IMR-90 (cell line): ENCODE measurements around the gene ANKRD55. TPM values are rescaled to one million over a fixed set of nuclear protein-coding genes. Genes with fewer than 3 reads are reported as not detected.

Experiments
- ATAC-seq: fragments of 200-7000 bp; cut with Tn5 transposase; 2 replicates; pipeline ENCODE4 v1.9.1; 2020; ENCODE audit warnings: low read depth, mild to moderate bottlenecking, moderate library complexity
- BruUV-seq: library from RNA; stranded (reverse); fragments of 400-500 nt; replicated peaks from 2 replicates; lab custom pipeline; 2021; lab: Mats Ljungman, UMichigan
- CTCF ChIA-PET: fragments of 300-600 bp; formaldehyde crosslinking; extraction: SDS; loops from one replicate; lab custom pipeline; 2021; ENCODE audit warnings: antibody characterized with exemption; lab: Yijun Ruan, JAX
- POLR2A ChIA-PET: fragments of 300-600 bp; sonication (Branson Sonifier 250); formaldehyde crosslinking; loops from one replicate; lab custom pipeline; 2022; ENCODE audit warnings: antibody characterized with exemption; ENCODE audit not compliant: unreplicated experiment; lab: Charles Lee
- DNase-seq: peaks from one replicate; pipeline ENCODE4 v3.0.0; 2013
- H2AFZ ChIP-seq: replicated peaks from 2 replicates; pipeline ENCODE3; 2013; ENCODE audit warnings: low read length, mild to moderate bottlenecking; ENCODE audit not compliant: poor library complexity
- H2AK5ac ChIP-seq: 2 replicates; pipeline ENCODE4 v1.6.1; 2013; ENCODE audit warnings: low read depth, low read length, inconsistent platforms
- H2AK9ac ChIP-seq: replicated peaks from 2 replicates; pipeline ENCODE3; 2013; ENCODE audit warnings: mild to moderate bottlenecking, low read depth, low read length, moderate library complexity; ENCODE audit not compliant: poor library complexity
- H2BK120ac ChIP-seq: 2 replicates; pipeline ENCODE4 v1.6.1; 2013; ENCODE audit warnings: low read depth, low read length, inconsistent platforms
- H2BK15ac ChIP-seq: 3 replicates; pipeline ENCODE4 v1.6.1; 2013; ENCODE audit warnings: low read depth, low read length, inconsistent platforms
- H2BK20ac ChIP-seq: 2 replicates; pipeline ENCODE4 v1.6.1; 2013; ENCODE audit warnings: low read depth, mild to moderate bottlenecking, inconsistent platforms, low read length, moderate library complexity
- H2BK5ac ChIP-seq: 2 replicates; pipeline ENCODE4 v1.6.1; 2013; ENCODE audit warnings: mild to moderate bottlenecking, low read depth, low read length, inconsistent platforms; ENCODE audit not compliant: poor library complexity, severe bottlenecking
- H3K14ac ChIP-seq: replicated peaks from 2 replicates; pipeline ENCODE4 v1.6.1; 2013; ENCODE audit warnings: low read depth, low read length, inconsistent platforms
- H3K18ac ChIP-seq: 2 replicates; pipeline ENCODE4 v1.6.1; 2013; ENCODE audit warnings: low read depth, low read length, control low read depth
- H3K23ac ChIP-seq: 2 replicates; pipeline ENCODE4 v1.6.1; 2013; ENCODE audit warnings: low read depth, low read length, inconsistent platforms
- H3K27ac ChIP-seq: 2 replicates; pipeline ENCODE4 v1.5.1; 2013; ENCODE audit warnings: mild to moderate bottlenecking, control low read depth, low read length; ENCODE audit not compliant: insufficient read depth
- H3K27me3 ChIP-seq: 2 replicates; pipeline ENCODE4 v1.6.1; 2013; ENCODE audit warnings: low read length; ENCODE audit not compliant: control insufficient read depth, insufficient read depth
- H3K36me3 ChIP-seq: 2 replicates; pipeline ENCODE4 v1.6.1; 2013; ENCODE audit warnings: low read length, mixed read lengths; ENCODE audit not compliant: control insufficient read depth, insufficient read depth
- H3K4ac ChIP-seq: 2 replicates; pipeline ENCODE4 v1.6.1; 2013; ENCODE audit warnings: low read depth, low read length, inconsistent platforms
- H3K4me1 ChIP-seq: 2 replicates; pipeline ENCODE4 v1.6.1; 2013; ENCODE audit warnings: low read length, mixed read lengths; ENCODE audit not compliant: control insufficient read depth, insufficient read depth
- H3K4me2 ChIP-seq: 2 replicates; pipeline ENCODE4 v1.6.1; 2013; ENCODE audit warnings: low read depth, mild to moderate bottlenecking, control low read depth, low read length, moderate library complexity
- H3K4me3 ChIP-seq: 2 replicates; pipeline ENCODE4 v1.5.1; 2013; ENCODE audit warnings: low read depth, mild to moderate bottlenecking, control low read depth, low read length, moderate library complexity; ENCODE audit not compliant: insufficient read depth
- H3K56ac ChIP-seq: 2 replicates; pipeline ENCODE4 v1.6.1; 2013; ENCODE audit warnings: low read length, inconsistent platforms; ENCODE audit not compliant: insufficient read depth; ENCODE audit errors: extremely low read depth
- H3K79me1 ChIP-seq, 2 experiments: 2 replicates each; pipeline ENCODE4 v1.6.1; 2013; ENCODE audit warnings: low read length in 2 of 2, inconsistent platforms in 1 of 2, low read depth in 1 of 2
- H3K9ac ChIP-seq: 2 replicates; pipeline ENCODE4 v1.6.1; 2013; ENCODE audit warnings: low read depth, low read length, control low read depth
- H3K9me1 ChIP-seq: 2 replicates; pipeline ENCODE4 v1.6.1; 2013; ENCODE audit warnings: low read length, inconsistent platforms; ENCODE audit not compliant: insufficient read depth
- H3K9me3 ChIP-seq: 2 replicates; pipeline ENCODE4 v1.6.1; 2013; ENCODE audit warnings: low read length; ENCODE audit not compliant: control insufficient read depth, insufficient read depth
- H4K20me1 ChIP-seq: 2 replicates; pipeline ENCODE4 v1.6.1; 2013; ENCODE audit warnings: low read length, inconsistent platforms; ENCODE audit not compliant: insufficient read depth
- H4K5ac ChIP-seq: 2 replicates; pipeline ENCODE4 v1.6.1; 2013; ENCODE audit warnings: mild to moderate bottlenecking, low read depth, low read length, control low read depth
- H4K8ac ChIP-seq, 2 experiments: 2 replicates each; pipeline ENCODE4 v1.6.1; 2013; ENCODE audit warnings: low read depth in 2 of 2, low read length in 2 of 2, control low read depth in 1 of 2, inconsistent platforms in 1 of 2
- H4K91ac ChIP-seq: 2 replicates; pipeline ENCODE4 v1.6.1; 2013; ENCODE audit warnings: low read depth, low read length, inconsistent platforms; ENCODE audit not compliant: insufficient read depth
- BHLHE40 ChIP-seq: fragments of 150-350 bp; IDR thresholded peaks from 2 replicates; pipeline ENCODE4 v1.6.1; 2016; ENCODE audit warnings: mild to moderate bottlenecking, low read depth, low read length
- CEBPB ChIP-seq: IDR thresholded peaks from 2 replicates; pipeline ENCODE4 v1.6.1; 2012; ENCODE audit warnings: low read depth, low read length, improper control_type of control experiment
- CHD1 ChIP-seq: IDR thresholded peaks from 2 replicates; pipeline ENCODE4 v1.6.1; 2012; ENCODE audit warnings: low read depth, low read length, improper control_type of control experiment
- MAFK ChIP-seq: IDR thresholded peaks from 2 replicates; pipeline ENCODE4 v1.6.1; 2012; ENCODE audit warnings: low read depth, low read length, improper control_type of control experiment
- POLR2A ChIP-seq: IDR thresholded peaks from 2 replicates; pipeline ENCODE4 v1.6.1; 2012; ENCODE audit warnings: mild to moderate bottlenecking, low read depth, low read length
- RAD21 ChIP-seq: IDR thresholded peaks from 2 replicates; pipeline ENCODE4 v1.6.1; 2012; ENCODE audit warnings: low read length, improper control_type of control experiment
- RCOR1 ChIP-seq: IDR thresholded peaks from 2 replicates; pipeline ENCODE4 v1.6.1; 2012; ENCODE audit warnings: mild to moderate bottlenecking, low read length, improper control_type of control experiment; ENCODE audit not compliant: insufficient replicate concordance
- SMC3 ChIP-seq: fragments of 150-350 bp; IDR thresholded peaks from 2 replicates; pipeline ENCODE4 v1.6.1; 2016; ENCODE audit warnings: low read depth, mild to moderate bottlenecking, antibody characterized with exemption, low read length, moderate library complexity
- WGBS, 2 experiments: methylation state at CpG; one replicate each; pipeline versions ENCODE4 v1.1.5 to v1.1.7; 2013; ENCODE audit warnings: missing lambda C conversion rate in 2 of 2; ENCODE audit not compliant: insufficient read length in 1 of 2; ENCODE audit errors: extremely low coverage in 2 of 2; 5-methylcytosine and 5-hydroxymethylcytosine counted together
- dilution Hi-C: fragments of 300-500 bp; cut with HindIII; formaldehyde crosslinking; loops from one replicate; pipeline ENCODE4 v1.14.3; 2018; ENCODE audit warnings: low sequenced_read_pairs; ENCODE audit not compliant: unreplicated experiment
- in situ Hi-C: fragments of 300-500 bp; cut with MboI; formaldehyde crosslinking; loops from 3 replicates; pipeline ENCODE4 v1.14.3; 2019; ENCODE audit warnings: low sequenced_read_pairs, inconsistent platforms, mixed read lengths
- intact Hi-C: fragments of 100-400 bp; cut with micrococcal nuclease; formaldehyde crosslinking; loops from 2 replicates; pipeline ENCODE4 v1.10.0; 2022
- polyA plus RNA-seq, 3 experiments: library from polyadenylated mRNA; depleted of rRNA; stranded (reverse); fragments of >200 nt; gene quantifications; 2 replicates each; pipeline ENCODE4 v1.2.3, GENCODE V29; 2012; ENCODE audit warnings: low replicate concordance in 1 of 3
- total RNA-seq: library from RNA; depleted of rRNA; stranded (reverse); fragments of >200 nt; gene quantifications from 2 replicates; pipeline ENCODE4 v1.2.3, GENCODE V29; 2012

Gene ANKRD55
- total and polyA plus RNA-seq, 2 of the 4 experiments (the other 2 are of a cell fraction), result not detected

- DNase-seq (no peak), ATAC-seq (no peak)
- Histone ChIP-seq H2BK15ac (peak overlapping the region; percentile 90; the same call in 2 of the 3 replicates), H3K4me3 (no peak overlapping the region), H3K4ac (peak overlapping the region; percentile 92), H3K79me1 (no peaks in the 10 kb centered on the region), H3K9me3 (no peaks in the 10 kb centered on the region), H3K27me3 (no peaks in the 10 kb centered on the region), H2AK9ac (no peak overlapping the region), H3K9me1 (peaks cover 11% of the 10 kb centered on the region), H3K56ac (no peak overlapping the region), H4K20me1 (no peaks in the 10 kb centered on the region), H4K91ac (peak overlapping the region; percentile 81), H2BK120ac (peak overlapping the region; percentile 92), H2BK5ac (no peak overlapping the region), H4K5ac (0 out of 2 replicates have a peak overlapping the region, but pooled peaks have one; percentile 28), H3K9ac (no peak overlapping the region), H2BK20ac (peak overlapping the region; percentile 91), H3K18ac (peak overlapping the region; percentile 76), H3K14ac (no peak overlapping the region), H3K23ac (no peak overlapping the region), H2AK5ac (peak overlapping the region; percentile 81), H4K8ac (peak overlapping the region; percentile 36 to 62; a peak in 2 of 4 replicates), H2AFZ (no peak overlapping the region), H3K36me3 (no peaks in the 10 kb centered on the region), H3K4me2 (no peak overlapping the region), H3K4me1 (peaks cover 9% of the 10 kb centered on the region), H3K27ac (no peak overlapping the region)
- intact Hi-C loops (no loop called here), in situ Hi-C loops (no loop called here), dilution Hi-C loops (no loop called here)
- POLR2A ChIA-PET, result no interaction called here
- 100% methylated on average over 2 of the region's 9 CpGs; no CpG with 5 or more reads in 1 of the 2 experiments for WGBS, 2 experiments
- BruUV-seq, result no TSS peak
- CTCF ChIA-PET, result no interaction called here
- TF ChIP-seq POLR2A, result no peak
- TF ChIP-seq CHD1, result no peak
- no peak for TF ChIP-seq RCOR1
- TF ChIP-seq BHLHE40, result no peak
- no peak for TF ChIP-seq SMC3
- TF ChIP-seq CEBPB, result no peak
- TF ChIP-seq MAFK, result no peak
- TF ChIP-seq RAD21, result no peak
Observed at GRCh38 chr5:56111404-56111781, 121.7 kb downstream of the ANKRD55 start.
